ENCODE data around the gene TLN1. TPM values are rescaled to one million over a fixed set of nuclear protein-coding genes. Genes with fewer than 3 reads are reported as not detected.

TLN1 gene
- total and polyA plus RNA-seq, 2 of the 8 experiments (the other 6 are each of a cell fraction or from before 2014, with no cell fraction given): 28.1 to 90.1 TPM

GRCh38 chr9:35656831-35657545 lies 75.0 kb downstream of the TLN1 start:
- Histone ChIP-seq H2BK120ac (replicated peaks; ENCODE audit: low read depth, low read length) (no peak overlapping the region), H3K56ac (replicated peaks; ENCODE audit: insufficient read length, low read depth, low read length) (no peak overlapping the region), H3K4ac (replicated peaks; ENCODE audit: insufficient read length, low read depth, low read length) (peak overlapping the region; percentile 57), H3K27ac (ENCODE audit: low read depth, low read length) (0 out of 2 replicates have a peak overlapping the region, but pooled peaks have one; percentile 99), H3K9me3 (ENCODE audit: insufficient read depth in 2 of 2, low read depth in 1 of 2, low read length in 1 of 2) (no peaks in the 10 kb centered on the region), H3K4me1 (replicated peaks in 1 of 4; ENCODE audit: control insufficient read depth in 3 of 4, insufficient read depth in 4 of 4, low read length in 3 of 4) (peaks cover 0 to 2% (median 0%) of the 10 kb centered on the region in 4 experiments; a peak in 4 of 7 replicates), H3K14ac (ENCODE audit: insufficient read length) (no peak overlapping the region), H3K79me2 (ENCODE audit: control insufficient read depth in 1 of 2, insufficient read depth in 2 of 2, low read length in 2 of 2) (no peaks in the 10 kb centered on the region), H3K18ac (ENCODE audit: extremely low read depth, low read length) (peak overlapping the region; percentile 64), H3K4me3 (ENCODE audit: extremely low read depth in 1 of 4, insufficient read depth in 2 of 4, low read depth in 3 of 4, low read length in 4 of 4) (peak overlapping the region; percentile 48 to 92 (median 76)), H2AK5ac (ENCODE audit: low read depth, low read length) (no peak overlapping the region), H2AFZ (ENCODE audit: low read length) (peak overlapping the region; percentile 96), H3K79me1 (ENCODE audit: low read depth, low read length) (peaks cover 1% of the 10 kb centered on the region; the same call in 1 of the 2 replicates), H3K36me3 (ENCODE audit: control insufficient read depth in 2 of 4, insufficient read depth in 4 of 4, low read length in 3 of 4) (peaks cover 5 to 18% (median 6%) of the 10 kb centered on the region in 4 experiments), H3K4me2 (ENCODE audit: insufficient read depth in 1 of 2, low read depth in 2 of 2, low read length in 2 of 2) (peak overlapping the region; percentile 77 to 92), H4K20me1 (replicated peaks in 1 of 2; ENCODE audit: control insufficient read depth in 1 of 2, insufficient read depth in 2 of 2, low read length in 2 of 2) (peaks cover 2 to 5% of the 10 kb centered on the region in 2 experiments), H3K9ac (replicated peaks in 1 of 4; ENCODE audit: extremely low read depth in 1 of 4, low read depth in 3 of 4, low read length in 3 of 4) (peak overlapping the region in 3 of 4 experiments; percentile 63 to 90 (median 88); a peak in 6 of 7 replicates), H3K27me3 (replicated peaks in 1 of 4; ENCODE audit: control insufficient read depth in 3 of 4, extremely low read depth in 1 of 4, insufficient read depth in 3 of 4, low read length in 3 of 4) (peaks cover 0 to 7% (median 0%) of the 10 kb centered on the region in 4 experiments; a peak in 1 of 7 replicates), H4K5ac (ENCODE audit: insufficient read length, low read depth, low read length) (no peak overlapping the region), H4K91ac (replicated peaks; ENCODE audit: insufficient read length, low read length) (peak overlapping the region; percentile 0), H2BK5ac (ENCODE audit: low read depth, low read length) (no peak overlapping the region), H3K23me2 (ENCODE audit: low read depth, low read length) (peaks cover 10% of the 10 kb centered on the region), H2BK15ac (ENCODE audit: low read length) (peak overlapping the region; percentile 10), H2BK20ac (ENCODE audit: low read length) (no peak overlapping the region), H2BK12ac (ENCODE audit: low read depth, low read length) (peak overlapping the region; percentile 10), H3K23ac (ENCODE audit: insufficient read length) (no peak overlapping the region), H4K8ac (ENCODE audit: extremely low read depth, insufficient read depth, low read length) (peak overlapping the region; percentile 39; the same call in 1 of the 2 replicates)
- ChIA-PET CTCF (ENCODE audit: partially characterized antibody) (interaction anchor here (0.6 to 15.9 kb wide), 26 partner anchors 9 to 496 kb away, joined by 3 to 347 read pairs (median 4); partner anchors contain the start of genes CA9, CREB3, SIT1 and SPAG8), POLR2A (ENCODE audit: partially characterized antibody) (interaction anchor here (0.8 to 7.9 kb wide), 21 partner anchors 9 to 585 kb away, joined by 3 to 84 read pairs (median 4); partner anchors contain the start of genes CA9, CREB3, TLN1 and TPM2)
- TF ChIP-seq KDM4A (IDR thresholded peaks at IDR 0.05; ENCODE audit: low read depth, low read length, severe bottlenecking): peak; percentile 56
- no peak for TF ChIP-seq CTBP2 (IDR thresholded peaks at IDR 0.05; ENCODE audit: borderline replicate concordance, insufficient read depth, insufficient read length, low read length)
- 46% methylated on average over 25 of the region's 25 CpGs; no CpG with 5 or more reads in 1 of the 2 experiments for WGBS, 2 experiments (ENCODE audit: extremely low coverage in 1 of 2, insufficient coverage in 1 of 2, insufficient read length in 1 of 2, insufficient replicate concordance in 2 of 2, low coverage in 1 of 2, low lambda C conversion rate in 2 of 2, missing lambda C conversion rate in 1 of 2)
- FAIRE-seq: no peak
- DNase-seq (ENCODE audit: low read depth in 1 of 2, low spot score in 2 of 2): no peak
